HepG2 (cell line): ENCODE measurements around the gene CTCF. TPM values are rescaled to one million over a fixed set of nuclear protein-coding genes. Genes with fewer than 3 reads are reported as not detected.

Experiments
- ARHGAP35 ChIP-seq: sonication (generic); formaldehyde crosslinking; IDR thresholded peaks from 2 replicates; pipeline ENCODE4 v1.9.0; 2022; ENCODE audit warnings: mild to moderate bottlenecking, inconsistent platforms, moderate library complexity, missing genetic modification reagents, borderline replicate concordance
- CBX2 ChIP-seq, 2 experiments: fragments of 200-600 bp in 1 of 2; sonication (generic); formaldehyde crosslinking in 1 of 2; IDR thresholded peaks; 2 replicates each; pipeline versions ENCODE4 v1.7.0 to v1.8.1; 2018 to 2022; ENCODE audit warnings: low read depth in 2 of 2, low read length in 1 of 2, mild to moderate bottlenecking in 1 of 2, missing genetic modification reagents in 1 of 2
- ELF4 ChIP-seq: sonication (generic); formaldehyde crosslinking; IDR thresholded peaks from 2 replicates; pipeline ENCODE4 v1.5.0; 2020; ENCODE audit warnings: missing genetic modification reagents, mild to moderate bottlenecking, moderate library complexity, borderline replicate concordance
- FOXJ3 ChIP-seq: sonication (generic); formaldehyde crosslinking; IDR thresholded peaks from 2 replicates; pipeline ENCODE4 v1.4.0; 2020; ENCODE audit warnings: missing genetic modification reagents, mild to moderate bottlenecking, borderline replicate concordance
- GTF2F1 ChIP-seq: fragments of 150-350 bp; IDR thresholded peaks from 2 replicates; pipeline ENCODE4 v1.6.1; 2014; ENCODE audit warnings: low read length
- HNRNPK ChIP-seq: fragments of 200-400 bp; formaldehyde crosslinking; IDR thresholded peaks from 2 replicates; pipeline ENCODE4 v1.6.1; 2018; ENCODE audit warnings: low read length, low read depth, moderate library complexity, mild to moderate bottlenecking; ENCODE audit not compliant: poor library complexity, severe bottlenecking
- ISX ChIP-seq: sonication (generic); formaldehyde crosslinking; conservative IDR thresholded peaks from 2 replicates; pipeline ENCODE4 v1.5.0; 2020; ENCODE audit warnings: missing genetic modification reagents
- KDM3A ChIP-seq: IDR thresholded peaks from 2 replicates; pipeline ENCODE4 v1.6.1; 2018; ENCODE audit warnings: low read depth, missing compliant biosample characterization
- MBD4 ChIP-seq: IDR thresholded peaks from 2 replicates; pipeline ENCODE4 v1.6.1; 2012; ENCODE audit warnings: low read length, inconsistent platforms, borderline replicate concordance
- NFYB ChIP-seq: sonication (generic); formaldehyde crosslinking; IDR thresholded peaks from 2 replicates; pipeline ENCODE4 v1.4.0; 2020; ENCODE audit warnings: missing genetic modification reagents
- PAF1 ChIP-seq: IDR thresholded peaks from 2 replicates; pipeline ENCODE4 v1.6.1; 2016; ENCODE audit warnings: missing genetic modification reagents, missing compliant biosample characterization
- PHF8 ChIP-seq: sonication (generic); formaldehyde crosslinking; IDR thresholded peaks from 2 replicates; pipeline ENCODE4 v1.5.0; 2020; ENCODE audit warnings: missing genetic modification reagents
- RBFOX2 ChIP-seq: fragments of 200-400 bp; formaldehyde crosslinking; IDR thresholded peaks from 2 replicates; pipeline ENCODE4 v1.6.1; 2017; ENCODE audit warnings: low read depth, mild to moderate bottlenecking, low read length
- SYNCRIP ChIP-seq: fragments of 200-400 bp; formaldehyde crosslinking; IDR thresholded peaks from 2 replicates; pipeline ENCODE4 v1.6.1; 2018; ENCODE audit warnings: mild to moderate bottlenecking, low read depth, low read length; ENCODE audit not compliant: insufficient read depth
- ZNF331 ChIP-seq: sonication (generic); formaldehyde crosslinking; IDR thresholded peaks from 2 replicates; pipeline ENCODE4 v1.4.0; 2020; ENCODE audit warnings: missing genetic modification reagents
- ZNF619 ChIP-seq: sonication (generic); formaldehyde crosslinking; IDR thresholded peaks from 2 replicates; pipeline ENCODE4 v1.4.0; 2020; ENCODE audit warnings: mild to moderate bottlenecking, missing genetic modification reagents
- ZNF879 ChIP-seq: sonication (generic); formaldehyde crosslinking; IDR thresholded peaks from 2 replicates; pipeline ENCODE4 v1.8.1; 2023; ENCODE audit warnings: missing genetic modification reagents
- polyA plus RNA-seq, 8 experiments: library from polyadenylated mRNA; depleted of rRNA in 3 of 8; stranded (reverse) in 7 of 8; unstranded in 1 of 8; fragments of >200 nt; fragmentation: Illumina TruSeq in 4 of 8; extraction: Trizol in 4 of 8; gene quantifications; 2 replicates each; pipeline versions ENCODE4 v1.2.1 to v1.2.3, GENCODE V29; 2011 to 2016; ENCODE audit warnings: low read depth in 4 of 8, missing spikeins in 1 of 8, mixed read lengths in 1 of 8; ENCODE audit not compliant: insufficient read depth in 1 of 8
- total RNA-seq, 5 experiments: library from RNA; depleted of rRNA; stranded (reverse); fragments of >200 nt; fragmentation: Illumina TruSeq; extraction: Trizol; gene quantifications; 2 replicates each; pipeline ENCODE4 v1.2.3, GENCODE V29; 2016; ENCODE audit warnings: low read depth in 1 of 5
- TF ChIP-seq, protein P1 (sequence below): IDR thresholded peaks from 2 replicates; pipeline ENCODE4 v1.6.1; 2016; ENCODE audit warnings: low read depth, borderline replicate concordance
- TF ChIP-seq, protein P2 (sequence below): sonication (generic); formaldehyde crosslinking; IDR thresholded peaks from 2 replicates; pipeline ENCODE4 v1.4.0; 2020; ENCODE audit warnings: mild to moderate bottlenecking, missing genetic modification reagents, borderline replicate concordance
- TF ChIP-seq, protein P3 (sequence below): sonication (generic); formaldehyde crosslinking; conservative IDR thresholded peaks from 2 replicates; pipeline ENCODE4 v1.5.0; 2020; ENCODE audit warnings: missing genetic modification reagents
- TF ChIP-seq, protein P4 (sequence below): IDR thresholded peaks from 2 replicates; pipeline ENCODE4 v1.6.1; 2016; ENCODE audit warnings: mild to moderate bottlenecking
- TF ChIP-seq, protein P5 (sequence below): sonication (generic); formaldehyde crosslinking; IDR thresholded peaks from 2 replicates; pipeline ENCODE4 v1.5.0; 2020; ENCODE audit warnings: missing genetic modification reagents, mild to moderate bottlenecking, borderline replicate concordance
- TF ChIP-seq, protein P6 (sequence below): IDR thresholded peaks from 2 replicates; pipeline ENCODE4 v1.6.1; 2016; ENCODE audit warnings: missing genetic modification reagents, missing compliant biosample characterization

The CTCF gene
- total and polyA plus RNA-seq, 2 of the 13 experiments (the other 11 are each of a cell fraction or from before 2014, with no cell fraction given): 19.5 to 37.5 TPM

DNA sequence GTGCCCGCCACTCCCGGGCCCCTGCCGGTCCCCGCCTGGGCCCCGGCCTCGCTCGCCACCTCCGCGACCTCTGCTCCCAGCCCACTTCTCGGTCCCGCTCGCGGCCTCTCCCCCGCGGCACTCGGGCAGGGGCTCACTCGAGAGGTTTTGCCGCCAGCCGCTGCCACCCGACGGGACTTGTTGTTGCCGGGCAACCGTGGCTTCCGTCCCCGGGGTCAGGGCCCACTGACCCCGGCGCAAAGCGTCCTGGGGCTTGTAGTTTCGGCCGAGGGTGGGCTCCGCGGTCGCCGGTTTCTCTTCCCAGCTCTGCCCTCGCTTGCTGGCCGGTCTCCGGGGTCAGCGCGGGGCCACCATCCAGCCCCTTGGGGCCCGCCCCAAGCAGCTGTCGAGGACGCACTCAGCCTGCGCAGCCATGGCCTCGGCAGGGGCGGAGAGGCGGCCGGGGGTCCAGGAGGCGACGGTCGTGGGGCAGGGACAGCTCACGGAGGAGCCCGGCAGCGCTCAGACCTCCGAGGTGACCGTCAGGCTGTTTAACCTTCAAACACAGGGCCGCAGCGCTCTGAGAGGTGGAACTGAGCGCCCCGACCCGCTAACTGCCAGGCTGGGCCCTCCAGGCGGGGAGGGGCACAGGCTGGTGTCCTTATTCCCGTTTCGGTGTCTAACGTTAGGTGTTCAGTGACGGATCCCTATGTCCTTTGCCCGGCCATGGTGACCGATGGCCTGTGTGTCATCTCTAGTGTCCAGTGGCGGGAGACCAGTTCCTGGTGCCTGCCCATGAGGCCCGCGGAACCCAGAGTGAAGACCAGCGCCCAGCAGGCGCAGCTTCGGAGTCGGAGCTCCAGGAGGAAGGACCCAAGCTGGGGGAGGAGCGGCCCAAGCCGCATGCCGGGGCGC is 104.5 kb downstream of the CTCF start, which contains the start of the genes C16orf86 and ENKD1 (continued):
- TF ChIP-seq, protein P1, sequence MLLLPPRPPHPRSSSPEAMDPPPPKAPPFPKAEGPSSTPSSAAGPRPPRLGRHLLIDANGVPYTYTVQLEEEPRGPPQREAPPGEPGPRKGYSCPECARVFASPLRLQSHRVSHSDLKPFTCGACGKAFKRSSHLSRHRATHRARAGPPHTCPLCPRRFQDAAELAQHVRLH (CRISPR knock-in tag): no peak
- TF ChIP-seq CBX2 (IDR thresholded peaks at IDR 0.05; ENCODE audit: low read depth, low read length) (no peak), CBX2 (CRISPR knock-in tag; IDR thresholded peaks at IDR 0.05; ENCODE audit: low read depth) (no peak), MBD4 (no peak), GTF2F1 (no peak), PHF8 (CRISPR knock-in tag) (peak; percentile 83), ZNF619 (0 out of 2 replicates have a peak, but pooled peaks have one; percentile 70), RBFOX2 (peak; percentile 76), ARHGAP35 (CRISPR knock-in tag) (peak; percentile 34; the same call in 1 of the 2 replicates), HNRNPK (peak; percentile 85), ZNF331 (CRISPR knock-in tag) (peak; percentile 54; the same call in 1 of the 2 replicates), KDM3A (CRISPR knock-in tag) (peak; percentile 88), PAF1 (no peak), ISX (CRISPR knock-in tag) (0 out of 2 replicates have a peak, but pooled peaks have one; percentile 24), ELF4 (no peak; the same call in 1 of the 2 replicates), ZNF879 (CRISPR knock-in tag) (no peak; the same call in 1 of the 2 replicates), NFYB (CRISPR knock-in tag) (no peak), SYNCRIP (no peak), FOXJ3 (CRISPR knock-in tag) (peak; percentile 81; the same call in 1 of the 2 replicates)
- TF ChIP-seq, protein P2, sequence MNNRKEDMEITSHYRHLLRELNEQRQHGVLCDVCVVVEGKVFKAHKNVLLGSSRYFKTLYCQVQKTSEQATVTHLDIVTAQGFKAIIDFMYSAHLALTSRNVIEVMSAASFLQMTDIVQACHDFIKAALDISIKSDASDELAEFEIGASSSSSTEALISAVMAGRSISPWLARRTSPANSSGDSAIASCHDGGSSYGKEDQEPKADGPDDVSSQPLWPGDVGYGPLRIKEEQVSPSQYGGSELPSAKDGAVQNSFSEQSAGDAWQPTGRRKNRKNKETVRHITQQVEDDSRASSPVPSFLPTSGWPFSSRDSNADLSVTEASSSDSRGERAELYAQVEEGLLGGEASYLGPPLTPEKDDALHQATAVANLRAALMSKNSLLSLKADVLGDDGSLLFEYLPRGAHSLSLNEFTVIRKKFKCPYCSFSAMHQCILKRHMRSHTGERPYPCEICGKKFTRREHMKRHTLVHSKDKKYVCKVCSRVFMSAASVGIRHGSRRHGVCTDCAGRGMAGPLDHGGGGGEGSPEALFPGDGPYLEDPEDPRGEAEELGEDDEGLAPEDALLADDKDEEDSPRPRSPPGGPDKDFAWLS (CRISPR knock-in tag): no peak
- TF ChIP-seq, protein P3, sequence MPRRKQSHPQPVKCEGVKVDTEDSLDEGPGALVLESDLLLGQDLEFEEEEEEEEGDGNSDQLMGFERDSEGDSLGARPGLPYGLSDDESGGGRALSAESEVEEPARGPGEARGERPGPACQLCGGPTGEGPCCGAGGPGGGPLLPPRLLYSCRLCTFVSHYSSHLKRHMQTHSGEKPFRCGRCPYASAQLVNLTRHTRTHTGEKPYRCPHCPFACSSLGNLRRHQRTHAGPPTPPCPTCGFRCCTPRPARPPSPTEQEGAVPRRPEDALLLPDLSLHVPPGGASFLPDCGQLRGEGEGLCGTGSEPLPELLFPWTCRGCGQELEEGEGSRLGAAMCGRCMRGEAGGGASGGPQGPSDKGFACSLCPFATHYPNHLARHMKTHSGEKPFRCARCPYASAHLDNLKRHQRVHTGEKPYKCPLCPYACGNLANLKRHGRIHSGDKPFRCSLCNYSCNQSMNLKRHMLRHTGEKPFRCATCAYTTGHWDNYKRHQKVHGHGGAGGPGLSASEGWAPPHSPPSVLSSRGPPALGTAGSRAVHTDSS (CRISPR knock-in tag): no peak
- TF ChIP-seq, protein P4, sequence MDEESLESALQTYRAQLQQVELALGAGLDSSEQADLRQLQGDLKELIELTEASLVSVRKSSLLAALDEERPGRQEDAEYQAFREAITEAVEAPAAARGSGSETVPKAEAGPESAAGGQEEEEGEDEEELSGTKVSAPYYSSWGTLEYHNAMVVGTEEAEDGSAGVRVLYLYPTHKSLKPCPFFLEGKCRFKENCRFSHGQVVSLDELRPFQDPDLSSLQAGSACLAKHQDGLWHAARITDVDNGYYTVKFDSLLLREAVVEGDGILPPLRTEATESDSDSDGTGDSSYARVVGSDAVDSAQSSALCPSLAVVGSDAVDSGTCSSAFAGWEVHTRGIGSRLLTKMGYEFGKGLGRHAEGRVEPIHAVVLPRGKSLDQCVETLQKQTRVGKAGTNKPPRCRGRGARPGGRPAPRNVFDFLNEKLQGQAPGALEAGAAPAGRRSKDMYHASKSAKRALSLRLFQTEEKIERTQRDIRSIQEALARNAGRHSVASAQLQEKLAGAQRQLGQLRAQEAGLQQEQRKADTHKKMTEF: peak; percentile 54
- TF ChIP-seq, protein P5, sequence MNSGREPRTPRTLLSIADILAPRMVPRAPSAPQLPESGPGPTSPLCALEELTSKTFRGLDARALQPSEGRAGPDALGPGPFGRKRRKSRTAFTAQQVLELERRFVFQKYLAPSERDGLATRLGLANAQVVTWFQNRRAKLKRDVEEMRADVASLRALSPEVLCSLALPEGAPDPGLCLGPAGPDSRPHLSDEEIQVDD (CRISPR knock-in tag): peak; percentile 85; the same call in 1 of the 2 replicates
- TF ChIP-seq, protein P6, sequence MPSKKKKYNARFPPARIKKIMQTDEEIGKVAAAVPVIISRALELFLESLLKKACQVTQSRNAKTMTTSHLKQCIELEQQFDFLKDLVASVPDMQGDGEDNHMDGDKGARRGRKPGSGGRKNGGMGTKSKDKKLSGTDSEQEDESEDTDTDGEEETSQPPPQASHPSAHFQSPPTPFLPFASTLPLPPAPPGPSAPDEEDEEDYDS (CRISPR knock-in tag): peak; percentile 10; the same call in 1 of the 2 replicates
